RPMI7951 (cell line): ENCODE measurements around the gene CYP26A1. TPM values are rescaled to one million over a fixed set of nuclear protein-coding genes. Genes with fewer than 3 reads are reported as not detected.

Source experiments
- DNase-seq: peaks from one replicate; pipeline ENCODE4 v3.0.0-alpha.2; 2012; ENCODE audit warnings: low read depth
- total RNA-seq: library from RNA; depleted of rRNA; stranded (reverse); fragments of >200 nt; shearing (Covaris generic); gene quantifications from 2 replicates; pipeline ENCODE4 v1.2.3, GENCODE V29; 2014

Gene CYP26A1
- total RNA-seq, 1 experiment from 2014 or later = not detected

DNA sequence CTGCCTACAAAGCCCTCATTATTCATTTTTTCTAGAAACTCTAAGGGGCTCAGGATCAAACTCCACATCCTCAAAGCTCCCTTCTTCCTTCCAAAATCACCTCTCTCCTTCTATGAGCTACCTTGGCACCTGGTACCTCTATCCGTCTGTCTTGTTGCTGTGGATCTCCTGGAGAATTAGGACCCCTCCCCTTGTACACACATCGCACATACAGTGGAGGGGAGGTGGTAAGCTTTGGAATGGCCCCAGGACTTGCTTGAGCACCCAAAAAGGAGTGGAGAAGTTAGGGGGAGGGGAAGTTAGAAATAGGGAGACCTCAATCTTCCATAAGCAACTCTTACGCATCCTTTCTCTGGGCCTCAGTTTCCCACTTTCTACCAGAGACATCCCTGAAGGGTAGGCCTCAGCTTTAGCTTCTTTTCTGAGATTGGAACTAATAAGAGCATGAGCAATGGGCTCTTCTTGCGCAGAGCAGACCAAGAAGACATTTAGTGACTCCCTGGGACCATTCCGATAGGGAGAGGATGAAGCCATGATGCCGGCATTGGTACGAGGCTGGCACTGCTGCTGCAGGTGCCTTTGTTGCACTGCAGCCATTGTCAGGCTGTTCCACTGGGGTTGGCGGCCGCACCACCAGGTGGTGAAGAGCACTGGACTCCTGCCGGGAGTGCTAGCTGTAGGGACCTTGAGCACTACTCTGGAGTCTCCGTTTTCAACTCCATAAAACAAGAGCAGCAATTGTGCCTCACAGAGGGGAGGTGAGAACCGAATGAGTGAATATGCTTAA is 8.6 kb upstream of the CYP26A1 start:
- DNase-seq = no peak

DNA sequence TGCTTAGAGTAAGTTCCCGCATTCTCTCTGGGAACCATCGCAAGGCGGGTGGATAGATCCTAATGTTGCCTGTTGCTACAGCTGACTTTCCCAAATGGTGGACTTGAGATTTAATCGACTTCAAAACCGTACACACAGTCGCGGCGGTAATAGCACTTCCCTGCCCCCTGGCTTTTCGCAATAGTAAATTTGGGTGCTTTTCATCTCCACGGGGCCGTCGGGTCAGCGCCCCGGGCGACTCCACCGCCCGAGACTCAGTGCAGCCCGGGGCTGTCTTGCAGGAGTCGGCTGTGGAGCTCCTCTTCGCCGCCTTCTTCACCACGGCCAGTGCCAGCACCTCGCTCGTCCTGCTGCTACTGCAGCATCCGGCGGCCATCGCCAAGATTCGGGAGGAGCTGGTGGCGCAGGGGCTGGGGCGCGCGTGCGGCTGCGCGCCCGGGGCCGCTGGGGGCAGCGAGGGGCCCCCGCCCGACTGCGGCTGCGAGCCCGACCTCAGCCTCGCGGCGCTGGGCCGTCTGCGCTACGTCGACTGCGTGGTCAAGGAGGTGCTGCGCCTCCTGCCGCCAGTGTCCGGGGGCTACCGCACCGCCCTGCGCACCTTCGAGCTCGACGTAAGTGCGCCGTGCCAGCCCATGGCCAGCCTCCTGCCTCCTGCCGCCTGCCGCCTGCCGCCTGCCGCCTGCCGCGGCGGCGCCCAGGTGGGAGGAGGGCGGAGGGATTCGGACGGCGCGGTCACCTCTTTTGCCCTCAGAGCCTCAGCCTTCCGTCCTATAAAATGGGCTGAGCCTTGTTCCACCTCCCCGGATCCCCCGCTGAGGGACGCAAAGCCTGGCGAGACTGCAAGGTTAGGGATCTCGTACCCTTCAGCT is 7.8 kb upstream of the CYP26A1 start:
- DNase-seq = no peak

DNA sequence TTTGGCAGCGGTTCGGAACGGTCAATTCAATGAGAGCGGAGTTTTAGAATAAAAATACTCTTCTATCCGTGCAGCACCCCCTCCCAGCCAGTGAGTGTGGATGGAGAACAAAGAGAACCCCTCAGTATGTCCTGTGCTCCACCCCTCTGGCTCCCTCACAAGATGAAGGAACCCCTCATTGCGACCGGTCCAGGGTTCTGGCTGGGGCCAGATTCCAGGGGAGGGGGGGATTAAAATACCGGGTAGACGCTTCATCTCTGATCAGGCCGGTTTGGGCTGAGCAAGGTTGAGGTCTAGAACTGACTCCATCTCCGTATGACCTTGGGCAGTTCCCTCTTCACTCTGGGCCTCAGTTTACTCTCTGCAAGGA is 7.2 kb upstream of the CYP26A1 start:
- no peak for DNase-seq

DNA sequence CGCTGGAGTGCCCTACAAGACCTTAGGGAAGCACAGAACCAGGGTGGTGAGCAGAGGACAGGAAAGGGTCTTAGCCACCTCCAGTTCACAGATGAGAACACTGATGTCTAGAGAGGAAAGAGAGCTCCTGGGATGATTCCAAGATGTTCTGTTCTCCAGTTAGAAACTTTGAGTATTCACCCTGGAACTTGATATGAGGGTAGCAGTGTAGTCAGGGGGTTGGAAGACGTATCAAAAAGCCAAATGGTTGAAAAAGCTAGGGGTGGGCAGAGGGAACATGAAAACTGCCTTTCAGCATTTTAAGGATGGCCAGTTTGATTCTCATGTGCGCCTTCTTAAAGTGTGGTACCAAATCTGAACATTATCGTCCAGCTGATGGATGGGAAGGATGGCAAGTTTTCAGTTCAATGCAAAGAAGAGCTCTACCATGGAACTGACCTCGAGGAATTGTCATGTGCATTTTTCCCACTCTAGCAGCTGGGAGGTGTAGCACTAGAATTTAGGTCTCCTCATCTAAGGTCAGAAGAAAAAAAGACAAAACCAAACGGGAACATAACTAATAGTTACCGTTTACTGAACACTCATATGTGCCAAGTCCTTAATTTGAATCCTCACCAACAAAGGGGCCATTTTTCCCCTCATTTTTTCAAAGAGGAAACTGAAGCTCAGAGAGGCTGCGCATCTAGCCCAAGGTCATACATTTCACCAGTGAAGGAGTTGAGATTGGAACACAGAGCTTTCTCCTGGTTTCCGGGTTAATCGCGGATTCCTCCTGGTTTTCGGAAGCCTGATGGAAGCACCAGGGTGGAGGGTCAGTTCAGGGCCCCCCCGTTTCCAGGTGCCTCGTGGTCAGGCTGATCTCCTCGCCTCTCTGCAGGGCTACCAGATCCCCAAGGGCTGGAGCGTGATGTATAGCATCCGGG is 6.0 kb upstream of the CYP26A1 start:
- DNase-seq = no peak

DNA sequence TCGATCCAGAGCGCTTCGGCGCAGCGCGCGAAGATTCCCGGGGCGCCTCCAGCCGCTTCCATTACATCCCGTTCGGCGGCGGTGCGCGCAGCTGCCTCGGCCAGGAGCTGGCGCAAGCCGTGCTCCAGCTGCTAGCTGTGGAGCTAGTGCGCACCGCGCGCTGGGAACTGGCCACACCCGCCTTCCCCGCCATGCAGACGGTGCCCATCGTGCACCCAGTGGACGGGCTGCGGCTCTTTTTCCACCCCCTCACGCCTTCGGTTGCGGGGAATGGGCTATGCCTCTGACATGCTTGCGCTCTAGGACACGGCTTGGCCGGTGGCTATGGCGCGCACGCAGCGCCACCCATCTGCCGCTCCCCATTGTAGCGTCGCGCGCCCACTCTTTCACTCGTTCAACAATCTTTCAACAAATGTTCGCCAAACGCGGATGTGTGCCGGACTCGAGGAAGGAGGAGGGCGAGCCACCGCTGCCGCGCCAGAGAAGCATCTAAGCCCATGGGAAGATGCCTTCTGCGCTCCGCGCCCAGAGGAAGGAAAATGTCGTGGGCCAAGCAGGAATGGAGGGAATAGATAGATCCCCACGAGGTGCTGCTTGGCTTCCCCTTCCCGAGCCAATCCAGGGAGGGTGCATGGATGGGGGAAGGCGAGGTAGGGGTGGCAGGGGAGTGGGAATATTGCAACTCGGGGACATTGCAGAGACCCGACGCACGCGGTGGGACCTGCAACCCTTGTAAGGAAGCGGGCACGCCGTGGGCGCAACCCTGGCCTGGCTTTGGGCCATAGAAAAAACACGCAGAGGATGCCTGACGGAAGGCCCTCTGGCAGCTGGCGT is 5.1 kb upstream of the CYP26A1 start:
- peak; percentile 17 for DNase-seq

DNA sequence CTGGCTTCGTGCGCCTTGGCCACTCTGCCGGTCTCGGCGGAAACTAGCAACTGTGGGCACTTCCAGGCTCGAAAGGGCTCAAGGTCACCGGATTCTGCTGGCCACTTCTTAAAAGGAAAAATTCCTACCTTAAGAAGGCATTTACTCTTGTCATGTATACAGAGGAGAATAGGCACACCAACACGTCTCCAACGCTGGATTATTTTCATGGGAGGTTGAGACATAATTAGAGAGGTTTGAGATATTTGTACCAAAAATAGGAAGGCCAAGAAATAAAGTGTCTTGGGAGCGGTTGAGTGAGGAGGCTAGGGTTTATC is 4.5 kb upstream of the CYP26A1 start:
- no peak for DNase-seq

DNA sequence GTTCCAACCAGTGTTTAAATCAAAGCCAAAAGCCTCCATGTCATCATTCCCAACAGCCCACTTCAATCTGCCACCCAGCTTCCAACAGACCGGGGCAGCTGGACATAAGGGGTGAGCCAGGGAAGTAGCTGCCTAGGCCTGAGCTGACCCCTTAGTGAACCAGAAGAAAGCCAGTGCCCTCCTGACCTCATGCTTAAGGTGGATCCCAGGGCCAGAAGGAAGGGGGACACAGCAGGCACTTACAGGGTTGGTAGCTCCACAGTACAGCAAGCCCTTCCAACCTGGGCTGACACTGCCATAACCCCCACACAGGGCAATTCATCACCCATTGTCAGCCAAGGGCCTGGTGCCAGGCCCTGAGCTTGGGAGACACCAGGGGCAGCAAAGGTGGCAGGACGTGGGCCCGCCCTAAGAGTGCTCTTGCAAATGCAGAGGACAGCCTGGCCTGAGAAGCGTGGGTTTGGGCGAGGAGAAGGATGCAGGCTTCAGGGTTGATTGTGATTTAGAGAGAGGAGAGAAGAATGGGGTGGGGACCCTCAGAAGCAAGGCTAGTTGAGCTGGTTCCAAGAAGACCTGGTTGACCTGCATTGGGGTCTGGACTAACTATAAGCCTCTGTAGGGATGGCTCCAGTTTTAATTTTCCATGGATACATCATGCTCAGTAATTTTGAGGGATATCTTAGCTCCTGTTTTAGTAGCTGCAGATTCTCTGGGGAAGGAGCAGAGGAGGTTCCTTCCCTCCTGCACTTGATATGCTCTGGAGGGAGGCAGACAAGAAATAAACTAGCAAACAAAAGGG is 3.1 kb upstream of the CYP26A1 start:
- DNase-seq = no peak

DNA sequence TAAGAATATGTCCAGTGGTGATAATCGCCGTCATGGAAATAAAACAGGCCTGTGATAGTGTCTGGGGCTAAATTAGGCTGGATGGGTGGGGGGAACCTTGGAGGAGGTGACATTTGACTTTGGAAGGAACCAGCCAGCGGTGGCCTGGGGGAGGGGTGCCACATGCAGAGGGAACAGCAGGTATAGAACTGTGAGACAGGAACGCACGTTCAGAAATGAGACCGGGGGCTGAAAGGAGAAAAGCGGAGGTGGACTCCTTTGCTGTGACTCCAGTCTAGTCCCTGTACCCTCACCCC is 2.6 kb upstream of the CYP26A1 start:
- no peak for DNase-seq

DNA sequence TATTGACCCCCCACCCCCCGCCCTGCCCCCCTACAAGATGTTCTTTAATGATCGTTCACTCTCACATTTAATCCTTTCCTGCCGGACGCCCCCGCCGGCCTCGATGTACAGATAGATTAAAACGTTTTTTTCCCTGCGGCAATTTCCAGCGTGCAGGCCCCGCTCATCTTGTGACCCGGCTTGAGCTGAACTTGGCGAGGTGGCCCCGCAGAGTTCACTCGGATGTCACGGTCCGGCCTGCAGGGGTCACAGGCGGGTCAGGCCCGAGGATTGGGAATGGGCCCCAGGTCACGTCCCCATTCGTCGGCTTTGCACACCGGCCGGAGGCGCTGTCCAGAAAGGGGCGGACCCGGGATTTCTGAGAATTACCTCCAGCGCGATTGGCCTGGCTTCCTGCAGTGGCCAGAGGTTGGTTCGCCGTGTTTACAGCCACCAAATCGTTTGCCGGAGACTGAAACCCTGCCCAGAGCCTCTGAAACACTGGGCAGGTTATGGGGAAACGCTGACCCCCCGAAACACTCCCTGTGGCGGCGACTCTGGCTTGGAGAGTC is 1.9 kb upstream of the CYP26A1 start:
- no peak for DNase-seq

DNA sequence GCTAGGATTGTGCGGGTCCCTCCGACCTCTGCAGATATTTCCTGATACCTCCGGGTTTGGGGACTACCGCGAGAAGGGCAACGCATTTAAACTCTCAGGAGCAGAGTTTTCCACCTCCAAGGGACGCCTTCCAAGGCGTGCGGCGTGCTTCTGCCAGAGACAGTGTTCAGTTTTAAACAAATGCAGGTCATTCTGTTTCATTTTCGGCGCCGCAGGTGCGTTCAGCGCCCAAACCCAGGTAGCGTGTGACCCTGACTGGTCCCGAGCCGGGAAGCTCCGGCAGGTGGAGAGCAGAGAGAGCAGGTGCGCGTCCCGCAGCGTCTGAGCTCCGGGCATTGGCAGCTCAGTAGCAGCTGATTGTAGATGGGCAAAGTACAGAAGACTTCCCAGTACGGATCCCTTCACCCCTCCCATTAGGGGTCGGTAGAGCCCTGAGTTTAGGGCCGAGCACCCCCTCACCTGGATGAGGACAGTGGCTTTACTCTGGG is 1.4 kb upstream of the CYP26A1 start:
- DNase-seq = no peak

DNA sequence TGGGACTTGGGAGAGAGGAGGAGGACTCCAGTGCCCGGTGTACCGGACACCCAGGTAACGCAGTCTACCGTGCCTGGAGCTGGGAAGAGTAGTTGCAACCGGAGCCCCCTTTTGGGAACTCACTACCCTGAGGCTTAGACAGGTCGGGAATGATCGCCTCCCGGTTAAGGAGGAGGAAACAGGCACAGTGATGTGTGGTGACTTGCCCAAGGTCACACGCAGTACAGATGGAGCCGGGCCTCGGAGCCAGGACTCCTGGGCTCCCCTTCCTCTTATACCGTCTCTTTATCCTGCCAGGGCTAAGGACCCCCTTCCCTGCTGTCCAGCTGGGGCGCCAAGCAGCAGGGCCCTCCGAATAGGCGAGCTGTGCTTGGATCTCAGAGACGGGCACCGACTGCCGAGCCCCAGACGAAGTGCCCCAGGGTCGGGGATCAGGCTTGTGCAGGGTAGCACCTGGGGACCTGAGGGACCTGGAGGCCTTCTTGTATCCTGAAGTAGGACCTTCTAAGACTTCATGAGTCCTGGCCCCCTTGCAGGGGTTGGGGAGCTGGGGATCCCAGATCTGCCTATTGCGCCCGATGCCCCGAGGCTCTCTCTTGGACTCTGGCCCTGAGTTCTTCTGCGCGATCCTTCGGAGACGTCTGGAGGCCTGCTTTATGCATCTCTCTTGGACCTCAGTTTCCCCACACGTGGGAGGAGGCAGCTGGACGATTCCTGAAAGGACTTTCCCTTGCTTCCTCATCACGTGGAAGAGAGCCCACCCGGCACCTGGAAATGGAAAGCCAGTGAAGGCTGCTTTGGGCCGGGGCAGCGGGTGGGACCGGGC is 767 bp upstream of the CYP26A1 start:
- DNase-seq = no peak

DNA sequence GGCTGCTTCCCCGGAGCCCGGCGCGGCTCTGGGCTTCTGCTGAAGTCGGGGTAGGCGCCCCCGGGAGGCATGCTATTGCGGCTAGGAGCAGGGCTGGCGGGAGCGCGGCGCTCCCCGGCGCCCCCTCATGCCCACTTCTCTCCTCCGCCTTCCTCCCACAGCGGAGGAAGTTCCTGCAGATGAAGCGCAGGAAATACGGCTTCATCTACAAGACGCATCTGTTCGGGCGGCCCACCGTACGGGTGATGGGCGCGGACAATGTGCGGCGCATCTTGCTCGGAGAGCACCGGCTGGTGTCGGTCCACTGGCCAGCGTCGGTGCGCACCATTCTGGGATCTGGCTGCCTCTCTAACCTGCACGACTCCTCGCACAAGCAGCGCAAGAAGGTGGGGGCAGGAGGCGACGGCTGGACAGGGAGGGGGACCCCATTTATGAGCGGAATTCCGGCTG is 479 bp downstream of the CYP26A1 start:
- DNase-seq = no peak

DNA sequence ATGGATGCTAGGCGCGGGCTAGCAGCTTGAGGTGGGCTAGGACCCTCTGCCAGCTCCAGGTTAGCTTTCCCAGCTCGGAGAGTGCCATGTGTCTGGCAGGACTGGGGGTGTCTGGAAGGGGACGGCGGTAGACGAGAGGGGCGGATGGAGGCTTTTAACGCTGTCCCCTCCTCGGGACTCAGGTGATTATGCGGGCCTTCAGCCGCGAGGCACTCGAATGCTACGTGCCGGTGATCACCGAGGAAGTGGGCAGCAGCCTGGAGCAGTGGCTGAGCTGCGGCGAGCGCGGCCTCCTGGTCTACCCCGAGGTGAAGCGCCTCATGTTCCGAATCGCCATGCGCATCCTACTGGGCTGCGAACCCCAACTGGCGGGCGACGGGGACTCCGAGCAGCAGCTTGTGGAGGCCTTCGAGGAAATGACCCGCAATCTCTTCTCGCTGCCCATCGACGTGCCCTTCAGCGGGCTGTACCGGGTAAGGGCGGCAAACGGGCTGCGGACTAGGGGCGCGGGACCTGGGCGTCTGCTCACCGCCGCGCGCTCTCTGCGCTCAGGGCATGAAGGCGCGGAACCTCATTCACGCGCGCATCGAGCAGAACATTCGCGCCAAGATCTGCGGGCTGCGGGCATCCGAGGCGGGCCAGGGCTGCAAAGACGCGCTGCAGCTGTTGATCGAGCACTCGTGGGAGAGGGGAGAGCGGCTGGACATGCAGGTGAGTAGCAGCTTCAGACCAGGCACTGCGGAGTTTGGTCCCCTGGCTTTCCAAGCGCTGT is 1.1 kb downstream of the CYP26A1 start:
- no peak for DNase-seq

DNA sequence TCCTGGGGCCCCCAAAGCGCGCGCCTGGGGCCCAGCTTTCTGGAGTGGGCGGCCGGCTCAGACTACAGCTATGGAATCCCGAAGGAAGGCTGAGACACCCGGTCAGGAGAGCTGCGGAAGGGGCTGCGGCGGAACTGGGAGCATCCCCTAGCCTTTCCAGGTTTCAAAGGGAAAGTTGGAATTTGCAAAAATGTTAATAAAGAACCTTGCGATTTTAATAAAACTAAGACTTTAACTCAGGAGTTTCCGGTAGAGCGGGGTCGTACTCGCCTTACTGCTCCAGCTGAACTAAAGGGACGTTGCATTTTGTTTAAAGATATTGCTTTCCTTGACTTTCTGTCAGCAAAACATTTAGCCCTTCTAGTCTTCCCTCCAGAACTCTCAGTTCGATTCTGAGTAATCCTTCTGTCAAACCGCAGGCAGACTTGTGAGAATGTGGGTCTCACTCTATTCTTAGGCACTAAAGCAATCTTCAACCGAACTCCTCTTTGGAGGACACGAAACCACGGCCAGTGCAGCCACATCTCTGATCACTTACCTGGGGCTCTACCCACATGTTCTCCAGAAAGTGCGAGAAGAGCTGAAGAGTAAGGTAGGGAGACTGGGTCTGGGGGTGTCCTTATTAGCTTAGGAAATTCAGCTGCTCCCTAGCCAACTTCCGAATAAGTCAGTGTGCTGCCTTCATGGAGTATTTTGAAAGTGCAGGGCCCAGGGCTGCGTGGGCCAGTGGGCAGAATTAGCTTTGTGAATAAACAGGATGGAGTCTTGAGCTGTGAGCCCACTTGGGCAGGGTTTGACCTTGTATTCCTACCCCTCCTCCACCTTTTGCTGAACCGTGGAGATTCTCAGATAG is 1.9 kb downstream of the CYP26A1 start:
- no peak for DNase-seq

DNA sequence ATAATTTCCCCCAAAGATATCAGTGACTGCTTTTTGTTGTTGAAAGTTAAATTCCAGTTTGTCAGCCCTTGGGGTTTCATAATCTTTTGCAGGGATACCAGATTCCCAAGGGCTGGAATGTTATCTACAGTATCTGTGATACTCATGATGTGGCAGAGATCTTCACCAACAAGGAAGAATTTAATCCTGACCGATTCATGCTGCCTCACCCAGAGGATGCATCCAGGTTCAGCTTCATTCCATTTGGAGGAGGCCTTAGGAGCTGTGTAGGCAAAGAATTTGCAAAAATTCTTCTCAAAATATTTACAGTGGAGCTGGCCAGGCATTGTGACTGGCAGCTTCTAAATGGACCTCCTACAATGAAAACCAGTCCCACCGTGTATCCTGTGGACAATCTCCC is 3.2 kb downstream of the CYP26A1 start:
- no peak for DNase-seq

DNA sequence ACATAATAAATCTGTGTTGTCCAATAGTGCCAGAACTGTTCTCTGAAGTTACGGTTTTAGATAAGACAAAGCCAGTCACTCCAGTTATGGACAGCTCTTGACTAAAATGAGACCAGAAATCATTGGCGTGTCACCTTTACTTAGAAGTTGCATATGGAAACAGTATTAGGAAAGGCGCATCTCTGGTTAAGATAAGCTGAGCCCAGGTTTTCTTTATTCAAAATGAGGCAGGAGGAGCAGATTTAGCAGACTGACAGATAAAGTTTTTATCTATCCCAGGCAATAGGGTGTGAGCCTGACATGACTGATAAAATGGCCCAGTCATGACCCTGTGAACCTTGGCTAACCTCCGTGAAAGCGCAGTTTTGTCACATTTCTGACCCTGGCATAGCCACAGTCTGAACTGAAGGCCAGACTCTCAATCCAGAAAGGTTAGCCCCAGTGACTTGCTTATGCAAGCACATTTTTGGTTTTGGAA is 4.2 kb downstream of the CYP26A1 start:
- no peak for DNase-seq

DNA sequence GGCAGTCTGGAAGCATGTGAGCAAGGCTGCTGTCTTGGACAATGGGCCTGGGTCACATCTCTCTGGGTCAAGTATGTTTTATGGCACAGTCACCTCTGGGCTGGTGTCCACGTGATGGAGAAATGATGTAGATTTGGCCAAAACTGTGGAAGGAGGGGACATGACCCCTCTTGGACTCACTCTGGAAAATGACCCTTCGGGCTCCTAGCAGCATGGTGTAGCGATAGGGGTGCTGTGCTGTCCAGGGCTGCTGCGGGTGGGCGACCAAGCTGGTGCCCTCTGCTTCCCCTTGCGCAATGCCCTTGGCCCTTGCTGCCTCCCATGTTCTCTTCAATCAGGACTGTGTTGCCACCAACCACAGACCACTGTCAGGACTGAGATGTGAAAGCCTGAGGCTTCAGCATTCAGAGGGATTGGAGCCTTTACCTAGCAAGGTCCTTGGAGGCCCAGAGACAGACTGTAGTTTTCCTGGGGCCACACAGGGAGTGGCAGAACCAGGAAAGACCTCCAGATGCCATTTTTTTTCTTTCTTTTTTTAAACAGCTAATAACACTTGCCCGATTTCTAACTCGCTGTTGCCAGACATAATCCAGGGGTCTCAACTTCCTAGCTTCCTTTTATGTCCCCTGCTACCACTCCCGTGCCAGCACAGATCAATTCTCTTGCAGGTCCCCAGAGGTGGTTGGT is 6.1 kb downstream of the CYP26A1 start:
- DNase-seq = no peak
